CD4-positive, alpha-beta memory T cell (primary cell): ENCODE data around the gene KL. TPM values are rescaled to one million over a fixed set of nuclear protein-coding genes. Genes with fewer than 3 reads are reported as not detected.

Experiments used
- CTCF ChIA-PET: fragments of 350-600 bp; sonication (Branson Sonifier 250); formaldehyde crosslinking; loops from one replicate; lab custom pipeline; 2021; ENCODE audit warnings: inconsistent platforms; ENCODE audit not compliant: partially characterized antibody; lab: Charles Lee
- POLR2A ChIA-PET: fragments of 350-600 bp; sonication (Branson Sonifier 250); formaldehyde crosslinking; loops from one replicate; lab custom pipeline; 2021; ENCODE audit not compliant: partially characterized antibody; lab: Charles Lee
- DNase-seq, 5 donors: peaks; one replicate each; pipeline versions ENCODE4 v3.0.0 to v3.0.0-alpha.2; 2020 to 2022; ENCODE audit warnings: mixed read lengths in 1 of 5
- H3K27ac ChIP-seq: one replicate; pipeline ENCODE4 v1.7.0; 2013; ENCODE audit warnings: low read depth, low read length
- H3K27me3 ChIP-seq: 2 replicates; pipeline ENCODE4 v1.7.0; 2013; ENCODE audit warnings: mild to moderate bottlenecking, low read length, moderate library complexity; ENCODE audit not compliant: insufficient read depth
- H3K36me3 ChIP-seq: 2 replicates; pipeline ENCODE4 v1.7.0; 2013; ENCODE audit warnings: mild to moderate bottlenecking, low read length, moderate library complexity; ENCODE audit not compliant: insufficient read depth
- H3K4me1 ChIP-seq: 2 replicates; pipeline ENCODE4 v1.7.0; 2013; ENCODE audit warnings: mild to moderate bottlenecking, low read length, moderate library complexity; ENCODE audit not compliant: insufficient read depth
- H3K4me3 ChIP-seq, 2 donors: one replicate each; pipeline ENCODE4 v1.7.0; 2013; ENCODE audit warnings: low read length in 2 of 2, mild to moderate bottlenecking in 1 of 2
- H3K9me3 ChIP-seq, 2 donors: one replicate each; pipeline ENCODE4 v1.7.0; 2013; ENCODE audit warnings: low read length in 2 of 2, control low read depth in 1 of 2; ENCODE audit not compliant: control insufficient read depth in 1 of 2
- H3K27ac Mint-ChIP-seq, 7 donors: one replicate each; pipeline ENCODE4 v1.8.0; 2020 to 2021; ENCODE audit warnings: mixed read lengths in 7 of 7, mild to moderate bottlenecking in 6 of 7, inconsistent platforms in 3 of 7, moderate library complexity in 3 of 7
- H3K27me3 Mint-ChIP-seq, 2 donors: one replicate each; pipeline ENCODE4 v1.8.0; 2020 to 2021; ENCODE audit warnings: mixed read lengths in 2 of 2
- H3K36me3 Mint-ChIP-seq, 2 donors: one replicate each; pipeline ENCODE4 v1.8.0; 2020 to 2021; ENCODE audit warnings: mixed read lengths in 2 of 2, inconsistent platforms in 1 of 2, mild to moderate bottlenecking in 1 of 2
- H3K4me1 Mint-ChIP-seq, 4 donors: one replicate each; pipeline ENCODE4 v1.8.0; 2020 to 2021; ENCODE audit warnings: mixed read lengths in 4 of 4, mild to moderate bottlenecking in 1 of 4
- H3K4me3 Mint-ChIP-seq, 8 donors: one replicate each; pipeline ENCODE4 v1.8.0; 2020 to 2021; ENCODE audit warnings: mixed read lengths in 8 of 8, mild to moderate bottlenecking in 7 of 8, moderate library complexity in 6 of 8, inconsistent platforms in 3 of 8
- H3K9me3 Mint-ChIP-seq, 8 donors: one replicate each; pipeline ENCODE4 v1.8.0; 2020 to 2021; ENCODE audit warnings: mixed read lengths in 8 of 8, mild to moderate bottlenecking in 5 of 8, inconsistent platforms in 3 of 8, moderate library complexity in 1 of 8
- intact Hi-C: fragments of 100-400 bp; cut with micrococcal nuclease; formaldehyde crosslinking; loops from one replicate; pipeline ENCODE4 v1.15.1; 2023
- polyA plus RNA-seq, 2 donors: library from polyadenylated mRNA; unstranded; fragments of 300-500 nt; fragmentation: Illumina TruSeq; gene quantifications; one replicate each; pipeline ENCODE4 v1.2.3, GENCODE V29; 2021
- total RNA-seq, 2 experiments: library from RNA; stranded (reverse); gene quantifications; one replicate each; pipeline ENCODE4 v1.2.3, GENCODE V29; 2021

KL gene
- total and polyA plus RNA-seq, 4 experiments from 2014 or later: 0.17 TPM; not detected in 3

DNA sequence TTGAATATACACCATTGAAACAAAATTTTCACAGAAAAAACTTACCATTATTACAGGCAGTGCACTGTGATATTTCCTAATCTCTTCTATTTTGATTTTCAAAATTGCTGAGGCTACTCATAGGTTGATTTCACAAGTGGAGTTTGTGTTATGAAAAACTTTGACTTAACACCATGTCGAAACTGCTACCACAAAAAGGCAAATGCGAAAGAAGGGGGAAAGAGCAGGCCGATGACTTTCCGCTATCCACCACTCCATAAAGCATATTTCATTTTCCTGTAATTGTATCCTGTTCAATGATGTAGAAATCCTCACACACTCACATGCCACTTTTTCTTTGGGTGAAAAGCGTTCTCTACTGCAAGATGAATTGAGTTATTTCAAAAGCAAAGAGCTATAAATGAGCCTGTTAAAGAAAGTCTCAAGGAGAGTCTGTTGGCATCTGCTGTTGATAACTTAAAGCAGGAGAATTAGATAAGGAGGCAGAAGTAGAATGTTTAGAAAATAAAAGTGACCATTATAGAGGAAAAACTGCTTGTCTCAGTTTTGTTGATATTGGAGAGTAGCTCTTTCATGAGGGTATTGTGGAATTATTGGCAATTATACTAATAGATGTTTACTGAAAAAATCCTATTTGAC lies 18.8 kb downstream of the KL start:
- Histone ChIP-seq H3K9me3 (no peaks in the 10 kb centered on the region), H3K4me3 (no peak overlapping the region), H3K36me3 (no peaks in the 10 kb centered on the region), H3K27me3 (no peaks in the 10 kb centered on the region), H3K27ac (no peak overlapping the region), H3K4me1 (peaks cover 6% of the 10 kb centered on the region)
- peaks cover 0 to 2% (median 0%) of the 10 kb centered on the region in 8 donors for H3K9me3 Mint-ChIP-seq
- intact Hi-C loops: no loop called here
- peaks cover 0 to 9% (median 5%) of the 10 kb centered on the region in 4 donors for H3K4me1 Mint-ChIP-seq
- peaks cover 0 to 8% of the 10 kb centered on the region in 2 donors for H3K27me3 Mint-ChIP-seq
- ChIA-PET POLR2A (no interaction called here), CTCF (no interaction called here)
- no peaks in the 10 kb centered on the region for H3K36me3 Mint-ChIP-seq
- H3K27ac Mint-ChIP-seq: no peak overlapping the region
- DNase-seq: no peak
- no peak overlapping the region for H3K4me3 Mint-ChIP-seq

DNA sequence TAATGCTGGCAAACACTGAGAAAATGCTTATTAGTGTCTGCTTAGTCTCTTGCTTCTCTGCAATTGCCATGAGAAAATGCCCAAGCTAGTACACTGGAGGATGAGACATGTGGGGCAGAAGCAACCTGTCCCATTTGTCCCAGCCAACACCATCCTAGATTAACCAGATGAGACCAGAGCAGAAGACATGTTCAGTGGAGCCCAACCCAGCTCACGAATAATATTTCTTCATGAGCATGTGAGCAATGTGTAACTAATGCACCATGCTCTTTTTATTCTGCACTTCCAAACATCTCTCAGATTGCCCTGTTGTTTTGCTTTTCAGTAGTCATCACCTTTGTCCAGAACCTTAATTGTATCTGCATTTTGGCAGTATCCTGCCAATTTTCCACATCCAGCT lies 21.4 kb downstream of the KL start:
- no peak overlapping the region for H3K27ac ChIP-seq
- H3K4me3 ChIP-seq: no peak overlapping the region
- intact Hi-C loops: no loop called here
- no peak for DNase-seq
- H3K27ac Mint-ChIP-seq: no peak overlapping the region
- ChIA-PET POLR2A (no interaction called here), CTCF (no interaction called here)
- H3K4me1 ChIP-seq: peaks cover 6% of the 10 kb centered on the region
- no peaks in the 10 kb centered on the region for H3K27me3 Mint-ChIP-seq
- no peaks in the 10 kb centered on the region for H3K27me3 ChIP-seq
- H3K9me3 ChIP-seq: no peaks in the 10 kb centered on the region
- peaks cover 0 to 9% (median 5%) of the 10 kb centered on the region in 4 donors for H3K4me1 Mint-ChIP-seq
- no peaks in the 10 kb centered on the region for H3K36me3 Mint-ChIP-seq
- H3K36me3 ChIP-seq: no peaks in the 10 kb centered on the region
- H3K9me3 Mint-ChIP-seq: peaks cover 0 to 2% (median 0%) of the 10 kb centered on the region in 8 donors
- H3K4me3 Mint-ChIP-seq: no peak overlapping the region

DNA sequence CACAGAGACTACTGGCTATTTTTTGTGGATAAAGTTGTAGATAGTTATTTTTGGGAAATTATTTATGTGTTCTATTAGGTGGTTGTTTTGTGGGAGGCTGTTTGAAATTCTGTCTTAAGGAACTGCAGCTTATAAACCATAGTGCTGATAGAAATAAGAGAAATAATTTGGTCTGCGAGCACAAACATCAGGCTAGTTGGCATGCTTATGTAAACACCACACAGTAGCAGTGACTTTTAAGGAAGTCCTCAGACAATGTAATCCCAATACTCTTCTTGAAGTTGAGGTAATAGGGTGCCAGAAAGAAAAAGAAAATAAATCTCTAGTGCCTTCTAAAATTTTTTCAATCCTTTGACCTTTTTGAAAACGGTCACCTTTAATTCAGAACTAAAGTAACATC lies 23.9 kb downstream of the KL start:
- Mint-ChIP-seq H3K36me3 (no peaks in the 10 kb centered on the region), H3K27ac (no peak overlapping the region), H3K4me1 (no peaks in the 10 kb centered on the region), H3K4me3 (no peak overlapping the region), H3K27me3 (no peaks in the 10 kb centered on the region), H3K9me3 (peaks cover 0 to 2% (median 0%) of the 10 kb centered on the region in 8 donors)
- ChIA-PET POLR2A (no interaction called here), CTCF (no interaction called here)
- no peaks in the 10 kb centered on the region for H3K36me3 ChIP-seq
- intact Hi-C loops: no loop called here
- H3K9me3 ChIP-seq: no peaks in the 10 kb centered on the region
- H3K4me1 ChIP-seq: no peaks in the 10 kb centered on the region
- no peak overlapping the region for H3K27ac ChIP-seq
- DNase-seq: no peak
- H3K27me3 ChIP-seq: no peaks in the 10 kb centered on the region
- no peak overlapping the region for H3K4me3 ChIP-seq

DNA sequence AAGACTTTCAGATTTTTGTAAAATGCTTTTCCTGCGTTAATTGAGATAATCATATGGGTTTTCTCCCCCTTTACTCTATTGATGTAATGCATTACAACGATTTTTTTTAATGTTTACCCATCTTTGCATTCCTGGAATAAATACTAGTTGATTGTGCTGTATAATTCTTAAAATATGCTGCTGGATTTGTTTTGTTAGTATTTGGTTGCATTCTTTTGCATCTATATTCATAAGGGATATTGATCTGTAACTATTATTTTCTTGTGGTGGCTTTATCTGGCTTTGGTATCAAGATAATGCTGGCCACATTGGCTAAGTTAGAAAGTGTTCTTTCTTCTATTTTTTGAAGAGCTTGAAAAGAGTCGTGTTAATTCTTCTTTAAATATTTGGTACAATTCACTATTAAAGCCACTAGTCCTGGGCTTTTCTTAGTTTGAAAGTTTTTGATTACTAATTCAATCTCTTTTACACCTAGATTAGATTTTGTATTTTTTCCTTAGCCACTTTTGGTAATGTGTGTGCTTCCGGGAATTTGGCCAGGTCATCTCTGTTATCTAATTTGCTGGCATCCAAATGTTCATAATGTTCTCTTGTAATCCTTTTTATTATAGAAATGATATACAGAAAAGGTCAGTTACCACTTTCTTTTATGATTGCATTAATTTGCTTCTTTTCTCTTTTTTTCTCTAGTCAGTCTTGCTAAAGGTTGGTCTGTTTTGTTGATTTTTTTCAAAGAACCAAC lies 29.8 kb downstream of the KL start:
- H3K9me3 ChIP-seq: no peaks in the 10 kb centered on the region
- H3K4me3 Mint-ChIP-seq: no peak overlapping the region
- peaks cover 0 to 2% (median 0%) of the 10 kb centered on the region in 8 donors for H3K9me3 Mint-ChIP-seq
- no peaks in the 10 kb centered on the region for H3K4me1 ChIP-seq
- no peak overlapping the region for H3K4me3 ChIP-seq
- H3K36me3 ChIP-seq: no peaks in the 10 kb centered on the region
- CTCF ChIA-PET: no interaction called here
- no peaks in the 10 kb centered on the region for H3K36me3 Mint-ChIP-seq
- no peak overlapping the region for H3K27ac ChIP-seq
- peaks cover 4 to 11% of the 10 kb centered on the region in 2 donors for H3K27me3 Mint-ChIP-seq
- no peaks in the 10 kb centered on the region for H3K27me3 ChIP-seq
- no peaks in the 10 kb centered on the region for H3K4me1 Mint-ChIP-seq
- intact Hi-C loops: no loop called here
- no peak overlapping the region for H3K27ac Mint-ChIP-seq
- POLR2A ChIA-PET: no interaction called here
- DNase-seq: no peak

DNA sequence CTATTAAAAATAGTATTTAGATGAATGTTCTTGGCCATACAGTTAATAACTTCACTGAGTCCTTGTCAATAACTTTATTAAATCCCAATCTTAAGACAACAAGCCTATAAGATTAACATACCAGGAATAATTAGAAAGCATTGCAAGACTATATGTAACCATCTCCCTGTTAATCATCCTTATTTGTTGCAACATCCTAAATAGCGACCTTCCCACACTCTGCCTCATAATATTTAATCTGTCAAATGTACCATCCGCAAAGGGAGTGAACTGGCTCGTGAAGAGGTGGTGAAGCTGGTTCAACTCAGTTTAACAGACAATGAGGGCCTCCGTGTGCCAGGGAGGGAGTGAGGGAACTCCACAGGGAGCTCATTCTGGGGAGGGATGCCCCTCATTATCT lies 33.9 kb downstream of the KL start:
- Mint-ChIP-seq H3K4me1 (no peaks in the 10 kb centered on the region), H3K27ac (no peak overlapping the region), H3K27me3 (peaks cover 5 to 12% of the 10 kb centered on the region in 2 donors), H3K4me3 (no peak overlapping the region), H3K36me3 (no peaks in the 10 kb centered on the region), H3K9me3 (peaks cover 0 to 2% (median 0%) of the 10 kb centered on the region in 8 donors)
- H3K4me3 ChIP-seq: no peak overlapping the region
- H3K36me3 ChIP-seq: no peaks in the 10 kb centered on the region
- no peaks in the 10 kb centered on the region for H3K9me3 ChIP-seq
- no peak for DNase-seq
- H3K4me1 ChIP-seq: no peaks in the 10 kb centered on the region
- intact Hi-C loops: no loop called here
- H3K27me3 ChIP-seq: no peaks in the 10 kb centered on the region
- CTCF ChIA-PET: no interaction called here
- H3K27ac ChIP-seq: no peak overlapping the region
- POLR2A ChIA-PET: no interaction called here

DNA sequence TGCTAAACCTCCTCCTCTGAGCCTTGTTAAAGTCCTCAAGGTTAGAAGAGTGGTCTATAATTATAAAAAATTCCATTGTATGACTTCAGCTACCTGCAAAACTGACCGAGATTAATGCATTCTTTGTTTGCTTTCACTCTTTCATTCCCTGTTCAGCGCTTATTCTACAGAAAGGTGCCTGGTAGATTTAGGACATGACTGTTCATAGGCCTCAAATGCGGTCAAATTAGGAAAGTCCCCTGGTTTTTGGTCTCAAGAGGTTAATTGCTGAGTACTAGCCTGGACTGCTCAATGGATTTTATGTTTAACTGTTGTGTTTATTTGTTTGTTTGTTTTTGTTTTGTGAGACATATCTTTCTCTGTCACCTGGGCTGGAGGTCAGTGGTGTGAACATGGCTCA lies 35.4 kb downstream of the KL start:
- Histone ChIP-seq H3K4me1 (no peaks in the 10 kb centered on the region), H3K4me3 (no peak overlapping the region), H3K9me3 (no peaks in the 10 kb centered on the region), H3K36me3 (no peaks in the 10 kb centered on the region), H3K27me3 (no peaks in the 10 kb centered on the region), H3K27ac (no peak overlapping the region)
- DNase-seq: no peak
- H3K27ac Mint-ChIP-seq: no peak overlapping the region
- intact Hi-C loops: no loop called here
- no peaks in the 10 kb centered on the region for H3K36me3 Mint-ChIP-seq
- POLR2A ChIA-PET: no interaction called here
- H3K27me3 Mint-ChIP-seq: peaks cover 3 to 9% of the 10 kb centered on the region in 2 donors
- H3K4me1 Mint-ChIP-seq: no peaks in the 10 kb centered on the region
- CTCF ChIA-PET: no interaction called here
- H3K4me3 Mint-ChIP-seq: no peak overlapping the region
- H3K9me3 Mint-ChIP-seq: peaks cover 0 to 2% (median 0%) of the 10 kb centered on the region in 8 donors

DNA sequence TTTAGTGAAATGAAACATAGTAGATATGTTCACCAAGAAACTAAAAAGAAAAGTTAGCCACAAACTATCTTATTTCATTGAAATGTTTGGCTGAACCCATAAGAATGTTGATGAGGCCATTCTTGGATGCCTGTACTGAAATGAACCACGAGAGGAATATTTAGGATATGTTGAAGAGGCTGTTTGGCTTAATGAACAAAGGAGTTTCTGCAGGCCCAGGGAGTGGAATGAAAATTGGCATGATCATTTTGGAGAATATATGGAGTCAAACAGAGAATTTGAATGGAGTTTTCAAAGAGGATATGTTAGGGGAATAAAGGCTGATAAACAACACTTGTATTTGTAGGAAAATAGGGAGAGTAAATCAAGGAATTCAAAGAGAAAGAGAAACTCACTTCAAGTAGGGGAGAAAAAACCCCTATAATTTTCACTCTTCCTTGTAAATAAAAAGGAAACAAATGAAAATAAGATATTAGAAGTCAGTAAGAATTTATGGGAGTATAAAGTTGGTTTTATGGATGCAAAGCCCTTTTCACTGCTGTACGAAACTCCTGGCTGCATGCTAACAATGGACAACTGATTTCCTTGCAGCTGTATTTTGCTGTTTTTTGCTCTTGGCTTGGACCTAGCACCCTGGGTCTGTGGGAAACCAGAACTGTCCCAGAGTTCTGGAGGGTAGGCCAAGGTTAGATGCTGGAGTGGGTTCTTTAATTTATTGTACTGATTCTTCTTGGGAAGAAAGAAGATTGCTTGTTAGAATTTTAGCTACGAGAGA lies 36.5 kb downstream of the KL start:
- Mint-ChIP-seq H3K27me3 (peaks cover 3 to 11% of the 10 kb centered on the region in 2 donors), H3K9me3 (peaks cover 0 to 2% (median 0%) of the 10 kb centered on the region in 8 donors), H3K4me1 (no peaks in the 10 kb centered on the region), H3K27ac (no peak overlapping the region), H3K4me3 (no peak overlapping the region), H3K36me3 (no peaks in the 10 kb centered on the region)
- no peaks in the 10 kb centered on the region for H3K27me3 ChIP-seq
- no peak overlapping the region for H3K4me3 ChIP-seq
- CTCF ChIA-PET: no interaction called here
- intact Hi-C loops: no loop called here
- POLR2A ChIA-PET: no interaction called here
- H3K36me3 ChIP-seq: no peaks in the 10 kb centered on the region
- DNase-seq: no peak
- H3K4me1 ChIP-seq: no peaks in the 10 kb centered on the region
- H3K27ac ChIP-seq: no peak overlapping the region
- no peaks in the 10 kb centered on the region for H3K9me3 ChIP-seq
